HG03039 (cell line): Measurements from ENCODE around the gene GOLGB1.
"Not testable (repeated sequence)": the region's sequence is repeated elsewhere in the genome, so short reads cannot be mapped to it uniquely, and the experiment has no call there.

ENCODE experiments used
- ATAC-seq: cut with Tn5 transposase; IDR thresholded peaks from one replicate; pipeline ENCODE4 v1.9.1; 2021; ENCODE audit warnings: mild to moderate bottlenecking, moderate library complexity; ENCODE audit not compliant: unreplicated experiment

GOLGB1 gene

DNA sequence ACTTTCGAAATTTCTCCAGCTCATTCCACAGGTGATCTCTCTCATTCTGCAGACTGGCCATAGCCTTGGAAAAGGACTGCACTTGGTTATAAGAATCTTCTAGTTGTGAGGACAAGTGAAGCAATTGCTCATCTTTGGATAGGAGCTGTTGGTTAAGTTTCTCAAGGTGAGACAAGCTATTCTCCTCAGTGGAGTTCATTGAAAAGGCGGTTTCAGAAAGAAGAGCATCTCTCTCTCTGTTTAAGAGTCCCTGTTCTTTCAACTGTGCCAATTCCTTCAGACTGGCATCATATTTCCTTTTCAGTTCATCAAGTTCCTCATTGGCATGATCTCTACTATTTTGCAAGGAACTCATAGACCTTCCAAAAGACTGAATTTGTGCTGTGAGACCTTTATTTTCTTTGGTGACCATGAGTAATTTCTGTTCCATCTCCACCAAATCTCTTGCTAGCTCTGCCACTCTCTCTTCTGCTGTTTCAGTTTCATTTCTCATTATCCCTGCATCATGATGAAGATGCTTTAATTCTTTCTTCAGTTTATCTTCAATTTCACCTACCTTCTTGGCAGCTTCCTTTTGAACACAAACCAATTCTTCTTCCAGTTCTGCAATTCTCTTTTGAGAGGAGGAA, 58.6 kb downstream of the GOLGB1 start:
- peak; percentile 54 for ATAC-seq

GRCh38 chr3:121688747-121689146, 60.8 kb downstream of the GOLGB1 start:
- not testable (repeated sequence) for ATAC-seq

- no peak for ATAC-seq
Measured at GRCh38 chr3:121681792-121682191, 67.7 kb downstream of the GOLGB1 start.

DNA sequence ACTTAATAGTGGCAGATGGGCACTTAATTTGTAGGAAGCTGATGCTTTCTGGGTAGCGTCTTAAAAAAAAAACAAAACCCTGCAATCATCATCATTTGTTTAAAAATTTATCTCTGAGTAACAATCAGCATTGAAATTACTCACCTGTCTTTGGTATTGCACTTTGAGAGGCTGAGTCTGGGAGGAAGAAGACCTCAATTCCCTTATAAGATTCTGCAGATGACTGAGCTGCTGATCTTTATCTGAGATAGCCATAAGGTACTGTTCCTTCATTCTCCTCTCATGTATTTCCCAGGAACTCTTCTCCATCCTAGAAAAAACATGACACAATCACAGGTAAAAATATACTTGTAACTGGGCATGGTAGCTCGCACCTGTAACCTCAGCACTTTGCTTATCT, 72.4 kb downstream of the GOLGB1 start:
- ATAC-seq, result no peak

GRCh38 chr3:121670676-121671075, 78.9 kb downstream of the GOLGB1 start:
- no peak for ATAC-seq

DNA sequence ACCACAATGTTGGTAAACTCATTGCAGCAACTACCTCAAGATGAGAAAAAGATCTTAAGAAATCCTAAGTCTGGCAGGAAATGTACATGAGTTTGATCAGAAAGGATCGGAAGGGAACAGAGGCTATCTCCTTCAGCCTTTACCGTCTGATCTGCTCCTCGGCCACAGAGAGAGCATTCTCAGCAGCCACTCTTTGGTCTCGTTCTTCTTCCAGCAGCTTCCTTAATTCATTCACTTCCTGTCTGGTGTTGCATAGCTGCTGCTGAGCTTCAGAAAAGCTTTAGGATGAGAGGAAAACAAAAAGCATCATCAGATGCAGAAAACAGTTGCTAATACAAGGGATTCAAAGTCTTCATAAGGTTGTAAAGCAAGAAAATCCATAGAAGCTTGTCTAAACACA, 82.2 kb downstream of the GOLGB1 start:
- ATAC-seq, result no peak

DNA sequence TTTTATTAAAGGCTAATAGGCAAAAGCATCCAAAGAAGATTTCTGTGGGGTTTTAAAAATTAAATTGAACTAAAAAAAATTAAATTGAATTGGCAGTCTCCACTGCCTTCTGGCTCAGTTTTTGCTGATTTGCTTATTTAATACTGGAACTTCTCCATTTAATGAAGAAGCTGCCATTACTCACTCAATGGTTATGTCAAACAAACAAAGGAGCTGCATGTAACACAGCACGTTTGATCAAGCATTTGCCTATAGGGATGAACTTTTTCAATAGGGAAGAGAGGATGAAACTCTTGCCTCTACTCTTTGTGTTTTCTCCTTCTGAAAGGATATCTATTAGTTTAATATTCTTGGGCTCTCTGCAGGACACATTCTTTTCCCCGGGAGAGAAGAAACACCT, 84.1 kb downstream of the GOLGB1 start:
- ATAC-seq, result no peak

GRCh38 chr3:121663171-121663847, 86.2 kb downstream of the GOLGB1 start:
- ATAC-seq, result no peak

DNA sequence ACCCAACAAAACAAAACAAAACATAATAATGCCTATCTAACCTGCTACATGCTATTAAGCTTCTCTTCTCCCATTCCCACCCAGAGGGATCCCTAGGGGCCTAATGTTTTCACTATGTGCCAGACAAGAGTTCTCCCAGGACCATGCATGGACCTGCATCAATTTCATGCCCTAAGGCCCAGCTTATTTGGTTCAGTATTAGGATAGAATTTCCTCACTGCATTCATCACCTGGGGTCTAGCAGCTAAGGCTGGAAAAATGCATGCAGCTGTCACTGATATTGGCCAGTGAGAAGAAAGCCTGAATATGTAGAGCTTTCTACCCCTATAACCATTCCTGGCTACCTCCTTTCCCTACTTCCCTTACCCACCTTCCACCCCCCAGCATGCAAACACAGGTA, 86.8 kb downstream of the GOLGB1 start:
- no peak for ATAC-seq

- ATAC-seq, result no peak
Measured at GRCh38 chr3:121661376-121661775, 88.2 kb downstream of the GOLGB1 start.

- peak; percentile 83 for ATAC-seq
Measured at GRCh38 chr3:121660356-121661171, 89.0 kb downstream of the GOLGB1 start, which contains the start of gene HCLS1. Gene HCLS1 (minus strand): TSS chr3:121660903. CDS start chr3:121658347, 2,556 bp downstream.

GRCh38 chr3:121659586-121659985, 90.0 kb downstream of the GOLGB1 start:
- ATAC-seq, result no peak

DNA sequence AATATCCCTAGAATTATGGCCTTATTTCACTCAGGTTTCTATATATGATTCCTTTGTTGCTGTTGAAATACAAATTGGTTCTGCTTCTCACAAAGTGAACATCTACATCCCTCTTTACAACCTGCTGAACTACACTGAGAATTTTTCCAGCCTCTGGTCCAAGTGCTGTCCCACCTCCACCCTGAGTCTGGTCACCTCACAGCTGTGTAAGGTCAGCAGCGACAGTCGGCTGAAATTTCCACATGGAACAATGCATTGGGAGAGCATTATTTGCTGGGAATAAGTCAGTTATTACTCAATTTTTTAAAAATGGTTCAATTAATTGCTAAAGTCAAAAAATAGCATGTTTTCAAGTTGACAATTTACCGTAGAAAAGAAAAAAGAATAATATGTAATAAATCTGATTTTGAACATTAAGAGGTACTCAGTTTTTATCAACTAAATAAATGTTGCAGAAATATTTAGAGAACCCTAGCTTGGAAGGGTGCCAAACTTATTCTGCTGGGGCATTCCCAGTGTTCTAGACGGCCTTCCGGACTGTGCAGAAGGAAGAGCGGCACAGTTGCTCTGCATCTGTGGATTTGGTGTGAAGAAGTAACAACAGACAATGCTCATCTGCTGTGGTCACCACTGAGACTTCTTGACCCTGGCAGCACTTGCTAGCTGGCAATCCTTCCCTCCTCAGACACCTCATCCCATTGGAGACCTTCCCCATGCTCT, 90.7 kb downstream of the GOLGB1 start:
- ATAC-seq, result no peak

DNA sequence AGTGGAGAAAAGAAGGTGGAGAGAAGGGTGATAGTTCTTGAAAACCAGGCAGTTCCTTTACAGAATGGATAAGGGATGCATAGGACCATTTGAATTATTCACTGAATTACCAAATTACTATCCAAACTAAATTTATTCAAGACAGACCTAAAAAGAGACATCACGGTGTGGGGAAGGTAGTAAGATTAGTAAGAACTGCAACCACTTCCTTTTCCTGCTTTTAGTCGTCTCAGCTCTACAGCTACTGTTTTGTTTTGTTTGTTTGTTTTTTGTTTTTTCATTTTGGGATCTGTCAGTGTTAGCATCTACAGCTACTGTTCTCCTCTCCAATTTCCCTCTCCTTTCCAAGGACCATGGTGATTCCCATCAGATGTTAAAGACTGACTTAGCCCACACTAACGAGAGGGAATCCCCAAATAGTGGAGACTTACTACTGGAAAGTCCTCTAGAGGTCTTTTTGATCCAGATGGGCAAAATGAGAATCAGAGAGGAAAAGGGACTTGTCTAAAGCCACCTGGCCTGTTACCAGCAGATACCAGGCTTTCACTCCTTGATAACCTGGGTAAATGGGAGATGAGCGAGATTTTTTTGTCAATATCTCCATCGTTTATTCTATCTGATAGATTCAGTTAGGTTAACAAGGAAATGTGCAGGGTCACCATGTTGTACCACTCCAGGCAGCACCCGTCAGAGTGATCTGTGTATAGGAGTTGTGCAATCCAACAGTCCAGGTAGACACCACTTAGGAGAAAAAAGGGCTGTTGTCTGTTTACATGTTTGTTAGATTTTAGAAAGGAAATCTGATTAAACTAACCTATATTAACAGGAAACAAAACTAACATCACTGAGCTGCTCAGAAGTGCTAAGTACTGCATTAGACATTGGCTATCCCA, 94.8 kb downstream of the GOLGB1 start:
- peak; percentile 75 for ATAC-seq

- no peak for ATAC-seq
Measured at GRCh38 chr3:121651684-121652083, 97.9 kb downstream of the GOLGB1 start.

DNA sequence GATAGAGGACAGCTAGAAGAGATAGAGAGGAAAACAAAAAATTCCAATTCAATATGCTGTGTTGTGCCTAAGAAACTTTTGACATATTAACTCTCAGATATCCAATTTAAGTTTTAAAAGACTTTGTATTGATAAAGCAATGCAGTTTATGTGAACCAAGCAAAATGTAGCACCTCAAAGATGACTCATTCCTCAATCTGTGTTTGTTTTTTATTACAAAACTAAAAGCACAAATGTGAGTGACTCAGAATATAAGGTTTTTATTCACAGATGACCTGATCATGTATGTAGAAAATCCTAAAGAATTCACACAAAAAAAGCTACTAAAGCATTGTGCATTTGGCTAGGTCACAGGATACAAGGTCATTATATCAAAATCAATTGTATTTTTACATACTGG, 99.9 kb downstream of the GOLGB1 start:
- ATAC-seq, result no peak

DNA sequence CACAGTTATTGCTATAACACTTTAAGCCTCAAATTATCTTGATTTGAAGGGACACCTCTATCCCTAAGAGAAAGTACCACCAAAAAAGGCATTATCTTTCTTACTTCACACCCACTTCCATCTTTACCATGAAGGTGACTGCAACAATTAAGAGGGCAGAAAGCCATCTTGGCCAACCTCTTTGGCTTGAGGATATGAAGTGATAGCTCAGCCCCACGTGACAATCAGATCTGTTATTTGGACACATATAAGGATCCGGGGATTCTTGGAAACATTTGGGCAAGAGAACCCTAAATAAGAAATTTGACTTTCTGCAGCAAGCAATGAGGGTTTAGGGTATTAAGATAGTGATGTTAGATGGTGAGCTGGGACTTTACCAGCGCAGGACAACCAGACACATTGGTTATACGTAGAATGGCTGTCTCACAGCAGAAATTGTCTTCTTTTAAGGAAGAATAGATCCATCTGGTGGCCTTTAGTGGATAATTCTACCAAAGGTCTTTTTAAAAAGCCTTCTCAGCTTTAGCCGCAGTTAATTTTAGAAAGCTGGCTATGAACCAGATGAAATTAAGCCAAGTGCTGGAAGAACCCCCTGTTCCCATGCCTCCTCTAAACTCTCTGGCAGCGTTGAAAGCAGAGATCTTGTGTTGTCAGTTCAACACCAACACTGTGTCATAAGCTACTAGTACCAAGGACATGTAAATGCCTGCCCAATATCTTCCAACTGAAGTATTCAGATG, 101.2 kb downstream of the GOLGB1 start:
- no peak for ATAC-seq

GRCh38 chr3:121645054-121645453, 104.5 kb downstream of the GOLGB1 start:
- no peak for ATAC-seq

DNA sequence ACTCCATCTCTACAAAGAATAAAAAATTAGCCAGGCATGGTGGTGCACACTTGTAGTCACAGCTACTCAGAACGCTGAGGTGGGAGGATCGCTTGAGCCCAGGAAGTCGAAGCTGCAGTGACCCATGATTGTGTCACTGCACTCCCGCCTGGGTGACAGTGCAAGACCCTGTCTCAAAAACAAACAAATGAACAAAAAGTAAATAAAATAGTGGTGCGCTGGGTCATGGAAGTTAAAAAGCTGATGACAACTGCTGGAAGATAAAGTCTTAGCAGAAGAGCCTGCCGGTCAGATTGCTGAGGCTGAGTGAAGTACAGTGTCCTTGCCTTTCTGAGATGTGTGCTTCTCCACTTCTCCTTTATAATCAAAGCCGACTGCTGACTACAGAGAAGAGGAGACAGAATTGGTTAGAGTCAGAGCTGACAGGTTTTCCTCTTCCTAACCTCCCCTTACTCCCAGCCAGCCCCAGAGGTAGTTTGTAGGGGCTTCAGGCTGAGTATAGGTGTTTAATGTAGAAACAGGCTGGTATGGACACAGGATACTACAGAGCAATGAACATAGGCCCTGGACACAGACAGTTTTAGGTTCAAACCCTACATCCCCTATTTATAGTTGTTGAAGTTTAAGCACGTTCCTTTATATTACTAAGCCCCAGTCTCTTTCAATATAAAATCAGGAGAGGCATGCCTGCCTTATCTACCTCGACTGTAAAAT, 106.8 kb downstream of the GOLGB1 start:
- no peak for ATAC-seq
